ENCODE measurements around the gene EMID1. TPM values are rescaled to one million over a fixed set of nuclear protein-coding genes. Genes with fewer than 3 reads are reported as not detected.

EMID1 gene
- polyA plus RNA-seq, 1 of the 3 experiments (the other 2 are of a cell fraction) = 1.1 TPM

- Histone ChIP-seq H4K20me1 (ENCODE audit: insufficient read depth) (peaks cover 39% of the 10 kb centered on the region), H3K4me2 (peak overlapping the region; percentile 99), H3K27ac (ENCODE audit: low read depth in 2 of 2, low read length in 1 of 2) (peak overlapping the region; percentile 95 to 99), H3K36me3 (replicated peaks in 1 of 2; ENCODE audit: control insufficient read depth in 1 of 2, insufficient read depth in 2 of 2, low read length in 1 of 2) (peaks cover 35 to 36% of the 10 kb centered on the region in 2 experiments), H3F3A (replicated peaks; ENCODE audit: insufficient read depth) (peaks cover 3% of the 10 kb centered on the region), H3K4me3 (ENCODE audit: low read depth in 2 of 2, low read length in 1 of 2) (peak overlapping the region; percentile 95 to 97), H3K4me1 (ENCODE audit: control insufficient read depth in 1 of 2, insufficient read depth in 2 of 2, low read depth in 1 of 2, low read length in 1 of 2) (peaks cover 24 to 37% of the 10 kb centered on the region in 2 experiments), H3K9ac (peak overlapping the region; percentile 99), H2AFZ (ENCODE audit: low read depth) (peak overlapping the region; percentile 83; the same call in 1 of the 2 replicates), H3K27me3 (ENCODE audit: insufficient read depth) (no peaks in the 10 kb centered on the region), H3K9me2 (no peaks in the 10 kb centered on the region), H3K9me3 (no peaks in the 10 kb centered on the region), H3K79me2 (ENCODE audit: insufficient read depth) (peaks cover 63% of the 10 kb centered on the region)
- WGBS (ENCODE audit: low lambda C conversion rate) = 0% methylated on average over 29 of the region's 32 CpGs
- DNase-seq = no peak
- TF ChIP-seq ZBTB33 (IDR thresholded peaks at IDR 0.05; ENCODE audit: borderline replicate concordance, low read depth) = no peak
- no peak for TF ChIP-seq JUND (IDR thresholded peaks at IDR 0.05)
- TF ChIP-seq GATA2 (CRISPR knock-in tag; IDR thresholded peaks at IDR 0.05) = no peak
- TF ChIP-seq RAD21 (IDR thresholded peaks at IDR 0.05; ENCODE audit: low read length) = no peak
- TF ChIP-seq EZH2phosphoT487 (IDR thresholded peaks at IDR 0.05; ENCODE audit: borderline replicate concordance, low read depth) = no peak
- TF ChIP-seq TAF1 (IDR thresholded peaks at IDR 0.05; ENCODE audit: borderline replicate concordance, low read depth, low read length) = no peak
- no peak for TF ChIP-seq NFIC (IDR thresholded peaks at IDR 0.05; ENCODE audit: borderline replicate concordance)
- TF ChIP-seq MXI1 (IDR thresholded peaks at IDR 0.05; ENCODE audit: low read depth, low read length) = no peak
- TF ChIP-seq EP300 (IDR thresholded peaks at IDR 0.05; ENCODE audit: borderline replicate concordance in 1 of 2, low read depth in 1 of 2, low read length in 1 of 2) = no peak
- CTCF ChIA-PET = interaction anchor here (1.0 to 7.7 kb wide), 3 partner anchors 22 to 92 kb away, joined by 3 to 40 read pairs (median 3); no protein-coding TSS in a partner anchor
- POLR2A ChIA-PET = no interaction called here
Observed at GRCh38 chr22:29267462-29267857, 61.8 kb downstream of the EMID1 start.

- peak; percentile 97 for DNase-seq
- Histone ChIP-seq H2AFZ (ENCODE audit: low read depth) (peak within 1 kb of the TSS; percentile 83), H3K27ac (ENCODE audit: low read depth in 2 of 2, low read length in 1 of 2) (peak within 1 kb of the TSS; percentile 95 to 99), H3K9me3 (no peaks in the 10 kb centered on the region), H3K27me3 (ENCODE audit: insufficient read depth) (no peaks in the 10 kb centered on the region), H3K4me3 (ENCODE audit: low read depth in 2 of 2, low read length in 1 of 2) (peak within 1 kb of the TSS; percentile 95 to 97), H3K79me2 (ENCODE audit: insufficient read depth) (peaks cover 69% of the 10 kb centered on the region), H4K20me1 (ENCODE audit: insufficient read depth) (peaks cover 44% of the 10 kb centered on the region), H3K36me3 (replicated peaks in 1 of 2; ENCODE audit: control insufficient read depth in 1 of 2, insufficient read depth in 2 of 2, low read length in 1 of 2) (peaks cover 40 to 41% of the 10 kb centered on the region in 2 experiments), H3K4me2 (peak within 1 kb of the TSS; percentile 99), H3K9me2 (no peaks in the 10 kb centered on the region), H3K4me1 (ENCODE audit: control insufficient read depth in 1 of 2, insufficient read depth in 2 of 2, low read depth in 1 of 2, low read length in 1 of 2) (peaks cover 25 to 39% of the 10 kb centered on the region in 2 experiments), H3K9ac (peak within 1 kb of the TSS; percentile 99), H3F3A (replicated peaks; ENCODE audit: insufficient read depth) (peaks cover 3% of the 10 kb centered on the region)
- ChIA-PET POLR2A (interaction anchor here (1.1 kb wide), 1 partner anchor 46 kb away, joined by 3 read pairs; no protein-coding TSS in a partner anchor), CTCF (interaction anchor here (0.9 to 7.7 kb wide), 4 partner anchors 22 to 91 kb away, joined by 3 to 40 read pairs (median 4); partner anchors contain the start of gene GAS2L1)
- whole genome bisulfite sequencing (ENCODE audit: low lambda C conversion rate) = 1% methylated on average over 50 of the region's 67 CpGs
- TF ChIP-seq JUND (IDR thresholded peaks at IDR 0.05) = peak; percentile 50
- peak; percentile 75 for TF ChIP-seq NRF1 (IDR thresholded peaks at IDR 0.05; ENCODE audit: low read depth, low read length)
- no peak for TF ChIP-seq FOXM1 (IDR thresholded peaks at IDR 0.05; ENCODE audit: low read depth)
- TF ChIP-seq SIN3A (IDR thresholded peaks at IDR 0.05; ENCODE audit: borderline replicate concordance, low read depth, low read length) = peak; percentile 72; the same call in 1 of the 2 replicates
- peak; percentile 72; the same call in 1 of the 2 replicates for TF ChIP-seq MAX (IDR thresholded peaks at IDR 0.05; ENCODE audit: low read depth)
- peak; percentile 81 for TF ChIP-seq CHD2 (IDR thresholded peaks at IDR 0.05; ENCODE audit: low read length, partially characterized antibody)
- TF ChIP-seq MEF2A (IDR thresholded peaks at IDR 0.05; ENCODE audit: borderline replicate concordance, low read depth) = no peak
- TF ChIP-seq ELF1 (IDR thresholded peaks at IDR 0.05) = peak; percentile 23; the same call in 1 of the 2 replicates
- no peak for TF ChIP-seq RAD21 (IDR thresholded peaks at IDR 0.05; ENCODE audit: low read length)
- peak; percentile 44; the same call in 1 of the 2 replicates for TF ChIP-seq USF1 (IDR thresholded peaks at IDR 0.05; ENCODE audit: borderline replicate concordance, low read depth)
- no peak for TF ChIP-seq NFIC (IDR thresholded peaks at IDR 0.05; ENCODE audit: borderline replicate concordance)
- TF ChIP-seq TAF1 (IDR thresholded peaks at IDR 0.05; ENCODE audit: borderline replicate concordance, low read depth, low read length) = peak; percentile 95
- TF ChIP-seq REST (IDR thresholded peaks at IDR 0.05; ENCODE audit: low read depth, low read length) = no peak; the same call in 1 of the 2 replicates
- TF ChIP-seq FOSL2 (IDR thresholded peaks at IDR 0.05; ENCODE audit: borderline replicate concordance, low read depth) = peak; percentile 43; the same call in 1 of the 2 replicates
Observed at GRCh38 chr22:29267858-29268510, 62.3 kb downstream of the EMID1 start, which contains the start of the genes EWSR1 and RHBDD3. EWSR1 (plus strand) TSS chr22:29268268; CDS start chr22:29268337, 69 bp downstream. RHBDD3 (minus strand) TSS chr22:29267981; CDS start chr22:29265626, 2,355 bp downstream.
